ENCODE results near the gene DNAH8. TPM values are rescaled to one million over a fixed set of nuclear protein-coding genes. Genes with fewer than 3 reads are reported as not detected.

The DNAH8 gene
- total RNA-seq, 1 donor from 2014 or later = not detected

DNA sequence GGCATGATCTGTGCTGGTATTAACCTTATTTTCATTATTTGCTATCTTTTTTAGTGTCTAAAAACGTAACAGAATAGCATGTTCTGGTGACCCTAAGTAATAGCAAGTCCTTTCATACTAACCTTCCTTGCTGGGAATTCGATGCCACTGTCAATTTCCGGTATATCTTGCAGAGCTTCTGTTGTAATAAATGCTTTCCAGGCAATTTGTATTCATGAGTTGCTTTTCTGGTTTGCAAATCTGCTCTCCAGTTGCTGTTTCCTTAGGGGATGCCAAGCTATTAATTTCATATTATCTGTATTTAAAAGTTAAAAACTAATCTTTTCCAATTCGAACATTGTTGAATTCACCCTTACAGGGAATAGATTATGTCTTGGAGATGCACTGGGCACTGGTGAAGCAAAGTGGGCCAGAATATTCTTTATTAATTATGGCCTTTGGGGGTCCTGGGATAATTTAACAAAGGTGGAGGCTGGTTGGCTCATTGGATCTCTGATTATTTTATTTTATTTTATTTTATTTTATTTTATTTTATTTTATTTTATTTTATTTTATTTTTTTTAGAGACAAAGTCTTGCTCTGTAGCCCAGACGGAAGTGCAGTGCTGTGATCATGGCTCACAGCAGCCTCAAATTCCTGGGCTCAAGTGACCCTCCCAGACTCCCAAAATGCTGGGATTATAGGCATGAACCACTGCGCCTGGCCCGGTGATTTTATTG lies 209.8 kb downstream of the DNAH8 start:
- TF ChIP-seq, protein P1, sequence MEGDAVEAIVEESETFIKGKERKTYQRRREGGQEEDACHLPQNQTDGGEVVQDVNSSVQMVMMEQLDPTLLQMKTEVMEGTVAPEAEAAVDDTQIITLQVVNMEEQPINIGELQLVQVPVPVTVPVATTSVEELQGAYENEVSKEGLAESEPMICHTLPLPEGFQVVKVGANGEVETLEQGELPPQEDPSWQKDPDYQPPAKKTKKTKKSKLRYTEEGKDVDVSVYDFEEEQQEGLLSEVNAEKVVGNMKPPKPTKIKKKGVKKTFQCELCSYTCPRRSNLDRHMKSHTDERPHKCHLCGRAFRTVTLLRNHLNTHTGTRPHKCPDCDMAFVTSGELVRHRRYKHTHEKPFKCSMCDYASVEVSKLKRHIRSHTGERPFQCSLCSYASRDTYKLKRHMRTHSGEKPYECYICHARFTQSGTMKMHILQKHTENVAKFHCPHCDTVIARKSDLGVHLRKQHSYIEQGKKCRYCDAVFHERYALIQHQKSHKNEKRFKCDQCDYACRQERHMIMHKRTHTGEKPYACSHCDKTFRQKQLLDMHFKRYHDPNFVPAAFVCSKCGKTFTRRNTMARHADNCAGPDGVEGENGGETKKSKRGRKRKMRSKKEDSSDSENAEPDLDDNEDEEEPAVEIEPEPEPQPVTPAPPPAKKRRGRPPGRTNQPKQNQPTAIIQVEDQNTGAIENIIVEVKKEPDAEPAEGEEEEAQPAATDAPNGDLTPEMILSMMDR (IDR thresholded peaks at IDR 0.05; ENCODE audit: insufficient read depth, low read depth, low read length) = no peak
- TF ChIP-seq EZH2 (IDR thresholded peaks at IDR 0.05; ENCODE audit: insufficient read depth, low read length) = no peak
- Histone ChIP-seq H3K79me2 (ENCODE audit: insufficient read depth, low read length) (no peaks in the 10 kb centered on the region), H3K4me1 (ENCODE audit: insufficient read depth, low read length) (no peaks in the 10 kb centered on the region), H3K36me3 (ENCODE audit: insufficient read depth, low read length) (no peaks in the 10 kb centered on the region), H3K4me2 (ENCODE audit: low read length) (no peak overlapping the region), H3K9ac (ENCODE audit: low read length) (no peak overlapping the region), H3K9me3 (ENCODE audit: insufficient read depth, low read depth, low read length) (no peaks in the 10 kb centered on the region), H4K20me1 (ENCODE audit: insufficient read depth, low read length) (no peaks in the 10 kb centered on the region), H2AFZ (ENCODE audit: low read depth, low read length) (no peak overlapping the region), H3K27ac (ENCODE audit: low read depth, low read length) (no peak overlapping the region), H3K4me3 (ENCODE audit: insufficient read depth, low read depth, low read length) (no peak overlapping the region), H3K27me3 (ENCODE audit: insufficient read depth, low read length) (no peaks in the 10 kb centered on the region)
- H3K9me3 Mint-ChIP-seq (ENCODE audit: unreplicated experiment) = no peaks in the 10 kb centered on the region
- H3K36me3 Mint-ChIP-seq (ENCODE audit: low read depth, unreplicated experiment) = no peaks in the 10 kb centered on the region
- no peak overlapping the region for H3K27ac Mint-ChIP-seq (ENCODE audit: unreplicated experiment)
- no peaks in the 10 kb centered on the region for H3K27me3 Mint-ChIP-seq (ENCODE audit: low read depth, unreplicated experiment)
- H3K4me1 Mint-ChIP-seq (ENCODE audit: low read depth, unreplicated experiment) = no peaks in the 10 kb centered on the region
- no peak overlapping the region for H3K4me3 Mint-ChIP-seq (ENCODE audit: unreplicated experiment)
- DNase-seq (ENCODE audit: low read depth) (no peak), FAIRE-seq (no peak)

DNA sequence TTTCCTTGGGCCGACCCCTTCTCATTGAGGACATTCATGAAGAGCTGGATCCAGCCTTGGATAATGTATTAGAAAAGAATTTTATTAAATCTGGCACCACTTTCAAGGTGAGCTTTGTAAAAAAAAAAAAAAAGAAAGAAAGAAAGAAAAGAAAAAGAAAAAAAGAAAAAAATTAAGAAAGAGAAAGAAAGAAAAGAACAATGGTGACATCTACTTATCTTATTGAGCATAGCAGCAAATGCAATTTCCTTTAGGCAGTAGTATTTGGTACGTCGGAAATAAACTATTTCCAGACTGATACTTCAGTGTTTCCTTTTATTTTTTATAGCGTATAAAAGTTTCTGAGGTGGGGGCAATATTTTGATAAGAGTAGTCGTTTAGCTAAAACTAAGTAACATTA lies 214.4 kb downstream of the DNAH8 start:
- Mint-ChIP-seq H3K27ac (ENCODE audit: unreplicated experiment) (no peak overlapping the region), H3K4me3 (ENCODE audit: unreplicated experiment) (no peak overlapping the region), H3K36me3 (ENCODE audit: low read depth, unreplicated experiment) (no peaks in the 10 kb centered on the region), H3K27me3 (ENCODE audit: low read depth, unreplicated experiment) (no peaks in the 10 kb centered on the region), H3K4me1 (ENCODE audit: low read depth, unreplicated experiment) (no peaks in the 10 kb centered on the region), H3K9me3 (ENCODE audit: unreplicated experiment) (no peaks in the 10 kb centered on the region)
- H4K20me1 ChIP-seq (ENCODE audit: insufficient read depth, low read length) = no peaks in the 10 kb centered on the region
- no peak overlapping the region for H3K27ac ChIP-seq (ENCODE audit: low read depth, low read length)
- no peak overlapping the region for H3K4me3 ChIP-seq (ENCODE audit: insufficient read depth, low read depth, low read length)
- no peaks in the 10 kb centered on the region for H3K27me3 ChIP-seq (ENCODE audit: insufficient read depth, low read length)
- H2AFZ ChIP-seq (ENCODE audit: low read depth, low read length) = no peak overlapping the region
- H3K9ac ChIP-seq (ENCODE audit: low read length) = no peak overlapping the region
- no peaks in the 10 kb centered on the region for H3K9me3 ChIP-seq (ENCODE audit: insufficient read depth, low read depth, low read length)
- H3K36me3 ChIP-seq (ENCODE audit: insufficient read depth, low read length) = no peaks in the 10 kb centered on the region
- FAIRE-seq (no peak), DNase-seq (ENCODE audit: low read depth) (no peak)
- no peak overlapping the region for H3K4me2 ChIP-seq (ENCODE audit: low read length)
- H3K4me1 ChIP-seq (ENCODE audit: insufficient read depth, low read length) = no peaks in the 10 kb centered on the region
- TF ChIP-seq, protein P1 (IDR thresholded peaks at IDR 0.05; ENCODE audit: insufficient read depth, low read depth, low read length) = no peak
- TF ChIP-seq EZH2 (IDR thresholded peaks at IDR 0.05; ENCODE audit: insufficient read depth, low read length) = no peak
- H3K79me2 ChIP-seq (ENCODE audit: insufficient read depth, low read length) = no peaks in the 10 kb centered on the region

DNA sequence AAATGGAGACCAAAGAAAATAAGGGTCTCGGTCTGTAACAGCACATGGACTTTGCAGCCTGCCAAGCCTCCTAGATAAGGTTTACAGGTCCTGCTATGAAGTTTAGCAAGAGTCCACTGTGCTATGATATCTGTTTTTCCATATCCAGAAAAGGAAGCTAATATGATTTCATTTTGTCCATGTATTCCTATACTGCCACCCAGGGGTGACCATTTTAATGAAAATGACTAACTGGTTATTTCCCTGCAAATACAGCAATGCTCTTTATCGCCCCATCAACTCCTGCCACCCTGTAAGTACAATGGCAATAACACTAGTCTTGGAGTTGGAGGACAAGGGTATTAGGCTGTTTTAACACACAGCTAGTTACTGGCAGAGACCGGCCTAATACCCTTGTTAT lies 218.3 kb downstream of the DNAH8 start:
- no peaks in the 10 kb centered on the region for H3K36me3 ChIP-seq (ENCODE audit: insufficient read depth, low read length)
- H3K79me2 ChIP-seq (ENCODE audit: insufficient read depth, low read length) = no peaks in the 10 kb centered on the region
- no peak overlapping the region for H3K4me2 ChIP-seq (ENCODE audit: low read length)
- H3K36me3 Mint-ChIP-seq (ENCODE audit: low read depth, unreplicated experiment) = no peaks in the 10 kb centered on the region
- TF ChIP-seq, protein P1 (IDR thresholded peaks at IDR 0.05; ENCODE audit: insufficient read depth, low read depth, low read length) = peak; percentile 24
- TF ChIP-seq EZH2 (IDR thresholded peaks at IDR 0.05; ENCODE audit: insufficient read depth, low read length) = no peak
- H4K20me1 ChIP-seq (ENCODE audit: insufficient read depth, low read length) = no peaks in the 10 kb centered on the region
- no peaks in the 10 kb centered on the region for H3K4me1 Mint-ChIP-seq (ENCODE audit: low read depth, unreplicated experiment)
- H3K27me3 ChIP-seq (ENCODE audit: insufficient read depth, low read length) = no peaks in the 10 kb centered on the region
- H3K9me3 Mint-ChIP-seq (ENCODE audit: unreplicated experiment) = no peaks in the 10 kb centered on the region
- no peak overlapping the region for H3K27ac ChIP-seq (ENCODE audit: low read depth, low read length)
- H3K4me1 ChIP-seq (ENCODE audit: insufficient read depth, low read length) = no peaks in the 10 kb centered on the region
- H3K9me3 ChIP-seq (ENCODE audit: insufficient read depth, low read depth, low read length) = no peaks in the 10 kb centered on the region
- H3K4me3 ChIP-seq (ENCODE audit: insufficient read depth, low read depth, low read length) = no peak overlapping the region
- no peaks in the 10 kb centered on the region for H3K27me3 Mint-ChIP-seq (ENCODE audit: low read depth, unreplicated experiment)
- H3K27ac Mint-ChIP-seq (ENCODE audit: unreplicated experiment) = no peak overlapping the region
- no peak for FAIRE-seq
- H2AFZ ChIP-seq (ENCODE audit: low read depth, low read length) = no peak overlapping the region
- no peak for DNase-seq (ENCODE audit: low read depth)
- no peak overlapping the region for H3K9ac ChIP-seq (ENCODE audit: low read length)
- H3K4me3 Mint-ChIP-seq (ENCODE audit: unreplicated experiment) = no peak overlapping the region
